CD4-positive, alpha-beta T cell treated with Interleukin-17A for 1 hour (primary cell): ENCODE measurements around the gene HAPSTR1.
A peak's percentile ranks its signal among the peaks of the same experiment; 100 is the strongest.

ENCODE experiments used
- DNase-seq: peaks from one replicate; pipeline ENCODE4 v3.0.0-alpha.2; 2020

The HAPSTR1 gene

GRCh38 chr16:9097266-9098219 lies 6.1 kb downstream of the HAPSTR1 start:
- no peak for DNase-seq

DNA sequence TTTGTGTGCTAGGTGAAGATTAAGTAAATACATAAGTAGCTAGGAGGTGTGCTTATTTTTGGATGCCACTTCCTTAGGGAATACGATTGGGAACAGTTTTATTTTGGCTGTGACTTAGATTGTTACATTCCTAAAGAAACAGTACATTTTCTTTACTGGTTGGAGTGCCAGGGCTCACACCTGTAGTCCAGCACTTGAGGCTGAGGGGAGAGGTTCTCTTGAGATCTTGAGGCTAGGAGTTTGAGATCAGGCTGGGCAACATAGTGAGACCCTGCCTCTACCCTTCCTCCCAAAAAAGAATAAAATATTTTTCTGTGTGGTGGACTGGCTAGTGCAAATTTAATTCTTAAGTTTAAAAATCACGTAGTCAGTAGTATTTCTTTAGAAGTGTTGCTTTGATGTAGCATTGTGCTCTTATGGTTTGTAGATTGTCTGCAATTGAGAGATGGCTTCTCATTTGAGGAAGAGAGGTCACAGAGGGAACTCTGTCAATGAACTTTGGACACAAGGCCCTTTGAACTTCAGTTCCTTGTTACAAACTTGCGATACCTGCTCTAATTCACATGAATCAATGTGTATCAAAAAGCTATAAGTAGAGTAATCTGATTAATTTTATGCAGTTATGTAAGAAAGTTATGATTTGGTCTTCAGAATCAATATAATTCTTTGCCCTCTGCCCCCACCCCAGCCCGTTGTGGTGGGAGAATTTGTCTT lies 7.1 kb downstream of the HAPSTR1 start:
- no peak for DNase-seq

DNA sequence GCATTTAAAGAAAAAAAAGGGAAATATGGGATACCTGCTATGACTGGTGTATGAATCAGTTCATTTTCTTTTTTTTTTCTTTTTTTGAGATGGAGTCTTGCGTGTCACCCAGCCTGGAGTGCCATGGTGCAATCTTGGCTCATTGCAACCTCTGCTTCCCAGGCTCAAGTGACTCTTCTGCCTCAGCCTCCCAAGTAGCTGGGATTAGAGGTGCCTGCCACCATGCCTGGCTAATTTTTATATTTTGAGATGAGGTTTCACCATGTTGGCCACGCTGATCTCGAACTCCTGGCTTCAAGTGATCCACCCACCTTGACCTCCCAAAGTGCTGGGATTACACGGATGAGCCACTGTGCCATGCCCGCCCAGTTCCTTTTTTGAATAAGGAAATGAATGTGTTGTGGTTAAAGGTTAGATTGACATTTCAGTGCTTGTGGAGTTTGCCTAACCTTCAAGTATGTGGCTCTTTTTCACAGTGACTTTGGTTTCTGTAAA lies 7.7 kb downstream of the HAPSTR1 start:
- no peak for DNase-seq

DNA sequence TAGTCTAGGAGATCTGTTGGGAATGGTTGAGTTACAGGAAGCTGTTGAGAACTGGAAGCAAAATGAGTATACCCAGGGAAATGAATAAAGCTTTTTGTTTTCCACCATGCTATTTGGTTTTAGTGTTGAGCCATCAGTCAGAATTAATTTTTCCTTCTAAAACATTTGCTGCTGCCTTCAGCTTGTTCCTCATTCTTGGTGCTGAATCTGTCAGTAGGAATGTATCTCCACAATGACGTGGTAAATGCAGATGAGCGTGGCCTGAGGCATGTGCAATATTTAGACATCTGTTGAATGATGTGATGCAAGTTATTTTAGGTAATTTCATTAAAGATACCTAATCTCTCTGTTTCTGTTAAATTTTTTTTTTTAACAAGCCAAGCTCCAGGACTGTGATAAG lies 10.9 kb downstream of the HAPSTR1 start:
- no peak for DNase-seq

DNA sequence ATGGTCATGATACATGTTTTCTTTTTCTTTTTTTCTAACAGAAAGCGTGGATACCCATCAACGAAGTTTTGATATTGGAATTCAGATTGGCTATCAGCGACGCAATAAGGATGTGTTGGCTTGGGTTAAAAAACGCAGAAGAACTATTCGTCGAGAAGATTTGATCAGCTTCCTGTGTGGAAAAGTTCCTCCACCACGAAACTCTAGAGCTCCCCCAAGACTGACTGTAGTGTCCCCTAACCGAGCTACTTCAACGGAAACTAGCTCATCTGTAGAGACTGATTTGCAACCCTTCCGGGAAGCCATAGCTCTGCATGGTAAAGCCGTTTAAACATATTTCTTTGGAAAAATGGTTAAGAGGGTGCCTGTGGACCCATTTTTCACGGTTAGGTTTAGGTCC lies 11.5 kb downstream of the HAPSTR1 start:
- DNase-seq = peak; percentile 50

GRCh38 chr16:9103546-9103945 lies 12.1 kb downstream of the HAPSTR1 start:
- DNase-seq = no peak

DNA sequence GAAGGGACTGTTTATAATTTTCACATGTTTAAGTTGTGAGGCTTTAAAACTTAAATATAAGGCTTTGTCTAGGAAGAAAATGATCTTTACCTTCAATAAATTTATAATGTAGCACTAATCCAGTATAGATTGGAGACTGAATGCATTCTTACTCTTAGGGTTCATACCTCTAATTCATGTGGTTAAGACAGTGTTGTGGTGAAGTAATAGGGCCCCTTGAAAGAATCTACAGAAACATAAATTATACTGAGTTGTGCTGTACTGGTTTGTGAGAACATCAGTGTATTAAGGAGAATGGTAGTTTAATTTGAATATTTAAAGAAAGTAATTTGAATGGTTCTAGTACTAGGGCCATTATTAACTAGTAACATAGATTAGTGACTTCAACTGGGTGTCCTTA lies 13.7 kb downstream of the HAPSTR1 start:
- no peak for DNase-seq

- no peak for DNase-seq
Measured at GRCh38 chr16:9107025-9107970, 15.9 kb downstream of the HAPSTR1 start.

DNA sequence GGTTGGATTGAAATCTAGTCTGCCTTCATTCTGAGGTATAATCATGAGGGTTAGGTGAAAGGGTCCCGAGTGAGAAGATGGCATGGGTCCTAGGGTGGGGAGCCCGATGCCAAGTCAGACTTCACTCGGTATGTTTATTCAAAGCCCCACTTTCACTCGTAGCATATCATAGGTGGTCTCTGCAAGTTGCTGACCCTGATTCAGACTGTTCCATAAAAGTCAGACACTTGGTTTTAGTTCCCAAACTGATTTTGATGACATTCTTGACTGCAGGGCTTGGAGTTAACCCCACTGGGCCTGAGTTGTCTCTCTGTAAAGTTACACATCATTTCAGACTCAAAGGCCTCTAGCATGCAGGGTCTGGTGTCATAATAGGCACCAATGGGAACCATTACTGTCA lies 17.8 kb downstream of the HAPSTR1 start:
- DNase-seq = no peak

DNA sequence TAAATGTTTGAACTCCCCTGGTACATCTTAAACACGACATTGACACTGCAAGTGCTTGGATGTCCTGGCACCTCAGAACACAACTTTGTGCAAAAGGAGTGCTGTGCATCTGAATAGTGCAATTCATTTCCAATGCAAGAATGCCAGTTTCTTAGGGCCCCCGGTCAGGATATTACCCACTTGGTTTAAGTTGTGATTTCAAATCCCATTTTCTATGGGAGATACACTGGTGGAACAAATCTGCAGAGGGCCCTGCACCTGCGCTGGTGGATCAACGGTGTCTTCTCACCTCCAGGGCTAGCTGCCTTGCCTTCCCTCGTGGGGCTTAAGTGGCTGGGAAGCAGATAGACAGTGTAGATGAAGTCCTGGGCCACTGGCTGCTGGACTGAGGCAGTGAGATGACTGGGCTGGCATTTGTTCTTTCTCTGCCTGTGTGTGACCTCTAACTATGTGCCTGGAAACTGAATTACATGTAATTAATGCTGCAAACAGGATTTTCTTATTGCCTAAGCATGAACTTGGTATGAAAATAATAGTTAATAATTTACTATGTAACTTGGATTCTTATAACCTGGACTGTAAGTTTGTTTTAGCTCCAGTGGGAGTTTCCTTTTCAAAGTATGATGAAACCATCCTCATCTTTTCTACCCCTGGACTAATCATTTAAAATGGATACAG lies 20.9 kb downstream of the HAPSTR1 start:
- no peak for DNase-seq

DNA sequence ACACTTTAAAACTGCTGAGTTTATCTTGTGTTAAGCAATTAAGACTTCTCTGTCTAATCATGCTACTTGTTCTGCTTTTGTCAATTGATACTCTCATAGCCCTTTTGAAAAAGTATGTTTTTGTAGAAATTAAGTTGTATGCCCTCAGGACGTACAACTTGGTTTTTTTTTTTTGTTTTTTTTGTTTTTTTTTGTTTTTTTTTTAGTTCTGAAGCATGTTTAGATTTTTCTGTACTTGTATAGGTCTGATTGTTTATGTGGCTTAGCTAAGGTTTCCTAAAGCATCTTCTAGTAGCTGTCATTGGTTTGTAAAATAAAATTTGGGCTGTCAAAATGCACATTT lies 21.4 kb downstream of the HAPSTR1 start:
- DNase-seq = no peak

GRCh38 chr16:9113707-9114106 lies 22.3 kb downstream of the HAPSTR1 start:
- no peak for DNase-seq

DNA sequence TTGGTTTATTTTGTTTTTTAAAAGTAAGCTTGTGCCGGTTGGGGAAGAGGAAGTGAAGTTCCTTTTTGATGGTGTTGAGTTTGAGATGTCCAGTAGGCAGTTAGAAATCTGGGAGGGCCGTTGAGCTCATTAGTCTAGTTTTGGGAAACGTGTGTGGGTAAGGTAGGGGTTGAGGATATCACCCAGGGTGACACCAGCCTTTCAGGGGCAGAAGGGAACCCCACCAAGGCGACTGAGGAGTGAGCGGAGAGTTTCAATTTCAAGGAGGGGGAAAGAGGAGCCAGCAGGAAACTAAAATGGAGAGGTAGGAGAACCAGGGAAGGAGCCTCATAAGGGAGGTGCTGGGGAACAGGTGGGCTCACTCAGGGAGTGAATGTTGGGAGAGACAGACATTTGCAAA lies 22.7 kb downstream of the HAPSTR1 start:
- no peak for DNase-seq

GRCh38 chr16:9114842-9115241 lies 23.4 kb downstream of the HAPSTR1 start:
- no peak for DNase-seq

DNA sequence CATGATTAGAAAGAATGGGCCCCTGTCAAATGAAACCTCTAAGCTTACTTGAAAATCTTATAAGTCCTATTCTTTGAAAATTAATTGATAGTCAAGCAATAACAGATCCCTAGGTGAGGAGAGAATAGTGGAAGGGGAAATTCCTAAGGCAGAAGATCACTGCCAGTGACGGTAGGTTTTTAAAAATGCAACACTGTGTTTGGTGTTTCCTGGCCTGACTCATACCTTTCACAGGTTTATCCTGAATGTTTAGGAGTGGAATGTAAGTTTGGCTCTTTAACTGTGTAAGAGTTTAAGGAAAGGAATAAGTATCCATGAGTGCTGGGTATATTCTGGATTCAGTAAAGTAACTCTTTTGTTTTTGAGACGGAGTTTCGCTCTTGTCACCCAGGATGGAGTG lies 23.8 kb downstream of the HAPSTR1 start:
- DNase-seq = no peak

GRCh38 chr16:9116141-9116540 lies 24.7 kb downstream of the HAPSTR1 start:
- no peak for DNase-seq

DNA sequence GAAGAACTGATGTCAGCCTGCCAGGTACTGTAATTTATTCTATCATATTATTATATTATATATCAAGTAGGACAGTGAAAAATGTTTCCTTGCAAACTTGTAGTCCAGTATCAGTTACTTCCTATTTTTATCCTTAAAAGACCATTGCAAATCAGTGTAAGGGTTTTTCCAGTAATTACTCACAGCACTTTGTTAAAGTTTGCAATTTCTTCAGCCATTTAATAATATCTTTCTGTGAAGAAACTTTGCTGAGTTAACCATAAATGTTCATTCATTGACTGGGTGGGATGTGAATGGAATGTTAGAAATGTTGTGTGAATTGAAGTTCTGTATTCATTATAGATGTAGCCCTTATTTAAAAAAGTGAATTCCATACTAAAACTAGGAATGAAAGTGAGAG lies 26.7 kb downstream of the HAPSTR1 start:
- no peak for DNase-seq

- DNase-seq = no peak
Measured at GRCh38 chr16:9119795-9120194, 28.4 kb downstream of the HAPSTR1 start.

- no peak for DNase-seq
Measured at GRCh38 chr16:9122342-9122741, 30.9 kb downstream of the HAPSTR1 start.

DNA sequence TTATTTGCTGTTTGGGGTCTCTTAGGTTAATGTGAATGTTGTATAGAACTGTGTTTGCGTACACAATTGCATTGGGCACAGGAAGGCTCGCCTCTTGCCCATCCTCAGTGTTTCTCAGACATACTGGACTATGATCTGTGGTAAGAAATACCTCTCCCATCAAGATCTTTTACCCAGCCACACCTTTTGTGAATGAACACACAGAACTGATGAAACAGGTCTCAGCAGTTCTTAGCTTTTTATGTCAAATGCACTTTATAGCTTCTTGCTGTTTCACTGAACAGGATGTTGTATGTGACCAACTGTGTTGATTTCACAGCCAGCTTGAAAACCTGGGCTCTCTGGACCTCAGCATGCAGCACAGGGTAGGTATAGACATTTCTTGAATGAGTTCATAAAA lies 31.5 kb downstream of the HAPSTR1 start:
- DNase-seq = no peak

DNA sequence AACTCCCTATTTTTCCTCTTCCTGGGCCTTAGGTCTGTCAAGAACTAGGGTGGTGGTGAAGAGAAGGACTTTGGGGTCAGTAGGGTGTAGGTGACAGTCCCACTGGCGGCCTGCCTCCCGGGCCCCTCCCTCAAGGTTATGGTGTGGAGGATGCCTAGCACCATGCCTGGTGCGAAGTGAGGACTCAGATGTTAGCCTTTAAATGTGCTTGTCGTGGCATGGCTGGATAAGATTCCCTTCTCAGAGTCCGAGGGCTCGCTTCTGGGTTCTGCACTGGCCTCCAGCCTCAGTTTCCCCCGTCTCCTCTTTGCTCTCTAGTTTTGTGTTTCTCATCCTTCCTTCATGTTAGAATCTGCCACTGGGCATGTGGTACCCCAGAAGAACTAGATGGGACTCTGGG lies 32.0 kb downstream of the HAPSTR1 start:
- no peak for DNase-seq

GRCh38 chr16:9123871-9124270 lies 32.4 kb downstream of the HAPSTR1 start:
- no peak for DNase-seq
